GM19455 (cell line): Measurements from ENCODE around the gene CIAO3.
A peak's percentile ranks its signal among the peaks of the same experiment; 100 is the strongest.
"Not testable (repeated sequence)": the region's sequence is repeated elsewhere in the genome, so short reads cannot be mapped to it uniquely, and the experiment has no call there.

Source experiments
- ATAC-seq: cut with Tn5 transposase; IDR thresholded peaks from one replicate; pipeline ENCODE4 v1.9.1; 2021; ENCODE audit not compliant: unreplicated experiment

The CIAO3 gene

DNA sequence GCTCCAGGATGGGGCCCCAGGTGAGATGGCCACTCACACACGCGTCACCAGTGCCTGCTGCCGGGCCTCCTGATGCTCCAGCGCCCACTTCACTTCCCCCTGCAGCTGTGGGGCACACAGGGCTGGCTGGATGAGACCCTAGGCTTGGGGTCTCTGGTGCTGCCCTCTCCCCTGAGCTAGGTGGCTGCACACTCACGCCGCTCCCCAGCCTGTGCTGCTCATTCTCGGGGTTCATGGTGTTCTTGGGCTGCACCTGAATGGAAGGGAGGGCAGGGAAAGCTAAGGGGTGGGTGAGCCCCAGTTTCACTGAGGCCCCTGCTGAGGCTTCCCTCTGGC is 15.8 kb downstream of the CIAO3 start:
- no peak for ATAC-seq

DNA sequence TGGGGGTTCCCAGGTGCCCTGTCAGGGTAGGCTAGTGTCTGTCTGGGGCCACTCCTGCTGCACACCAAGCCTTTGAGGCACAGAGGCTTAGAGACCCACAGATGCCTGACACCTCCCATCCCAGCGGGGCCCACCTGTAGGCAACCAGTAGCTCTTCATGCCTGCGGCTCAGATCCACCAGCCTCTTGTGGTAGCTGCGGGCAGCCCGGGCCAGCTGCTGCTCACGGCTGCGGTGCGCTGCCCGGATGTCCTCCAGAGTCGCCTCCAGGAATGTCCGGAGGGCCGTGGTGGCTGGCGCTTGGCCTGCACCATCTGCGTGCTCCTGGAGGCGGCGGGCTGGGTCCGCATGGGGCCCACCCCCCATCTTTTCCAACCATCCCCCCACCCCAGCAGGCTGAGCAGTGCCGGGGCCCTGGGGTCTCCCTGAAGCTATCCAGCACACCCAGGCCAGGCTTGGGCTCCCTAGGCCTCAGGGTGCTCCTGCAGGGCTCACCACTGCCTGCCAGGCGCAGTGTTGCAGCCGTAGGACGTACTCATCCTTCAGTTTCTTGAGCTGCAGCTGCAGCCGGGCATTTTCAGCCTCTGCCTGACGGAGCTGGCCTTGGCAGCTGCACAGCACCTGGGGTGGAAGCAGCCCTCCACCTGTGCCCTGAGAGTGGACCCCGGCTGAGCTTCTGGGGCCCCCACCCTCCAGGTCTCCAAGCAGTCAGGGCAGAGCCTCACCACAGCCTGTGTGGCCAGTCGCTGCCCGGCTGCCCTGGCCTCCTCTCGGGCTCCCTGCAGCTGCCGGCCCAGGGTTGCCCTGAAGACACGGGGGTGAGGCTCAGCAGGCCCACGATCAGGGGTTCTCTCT is 16.4 kb downstream of the CIAO3 start:
- ATAC-seq: no peak

DNA sequence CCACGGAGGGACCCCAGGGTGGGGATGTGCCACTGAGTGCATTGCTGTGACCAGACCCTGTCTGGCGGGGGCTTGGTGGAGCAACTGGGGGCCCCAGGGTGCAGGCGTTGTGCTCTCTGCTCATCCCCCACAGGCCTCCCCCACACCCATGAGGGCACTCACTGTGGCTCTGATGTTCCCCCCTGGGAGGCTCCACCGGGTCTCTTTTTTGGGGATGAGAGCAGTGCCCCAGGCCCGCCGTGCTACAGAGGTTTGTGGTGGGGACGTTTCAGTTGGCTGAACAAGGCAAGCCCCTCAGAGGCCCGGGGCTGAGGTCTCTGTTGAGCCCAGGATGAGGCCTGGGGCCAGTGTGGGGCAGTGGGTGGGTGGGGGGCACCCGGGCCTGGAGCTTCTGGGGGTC is 17.1 kb downstream of the CIAO3 start:
- ATAC-seq: no peak

DNA sequence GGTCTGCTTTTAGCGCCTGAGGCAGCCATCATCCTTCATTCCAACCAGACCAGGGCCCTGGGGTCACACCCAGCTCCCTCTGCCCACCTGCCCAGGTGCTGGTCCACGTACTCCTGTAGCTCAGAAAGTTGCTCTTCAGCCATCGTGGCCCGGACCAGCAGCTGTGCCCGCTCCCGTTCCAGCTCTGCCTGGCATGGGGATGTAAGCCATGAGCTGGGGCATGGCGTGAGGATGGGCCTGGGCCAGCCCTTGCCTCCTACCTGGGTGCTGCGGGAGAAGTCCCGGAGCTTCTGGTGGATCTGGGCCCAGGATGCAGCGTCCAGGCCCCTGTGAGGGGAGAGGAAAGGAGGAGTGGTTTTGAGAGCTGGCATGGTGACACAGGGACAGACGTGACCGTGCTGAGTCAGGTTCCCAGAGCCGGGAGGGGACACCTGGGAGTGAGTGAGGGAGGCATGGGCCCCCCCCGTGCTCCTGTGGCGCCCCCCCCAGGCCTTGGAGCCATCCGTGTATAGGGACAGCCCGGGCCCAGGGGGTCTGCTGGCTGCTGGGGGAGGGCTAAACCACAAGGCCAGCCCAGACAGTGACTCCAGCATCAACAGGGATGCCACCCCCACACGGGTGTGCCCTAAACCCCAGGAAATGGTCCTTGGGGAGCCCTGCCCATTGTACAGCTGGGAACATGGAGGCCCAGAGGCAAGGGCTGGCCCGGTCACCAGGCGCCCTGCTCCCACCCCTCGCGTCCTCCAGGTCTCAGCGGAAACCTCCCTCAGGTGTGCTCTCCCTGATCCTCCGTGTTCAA is 17.8 kb downstream of the CIAO3 start:
- ATAC-seq: no peak

DNA sequence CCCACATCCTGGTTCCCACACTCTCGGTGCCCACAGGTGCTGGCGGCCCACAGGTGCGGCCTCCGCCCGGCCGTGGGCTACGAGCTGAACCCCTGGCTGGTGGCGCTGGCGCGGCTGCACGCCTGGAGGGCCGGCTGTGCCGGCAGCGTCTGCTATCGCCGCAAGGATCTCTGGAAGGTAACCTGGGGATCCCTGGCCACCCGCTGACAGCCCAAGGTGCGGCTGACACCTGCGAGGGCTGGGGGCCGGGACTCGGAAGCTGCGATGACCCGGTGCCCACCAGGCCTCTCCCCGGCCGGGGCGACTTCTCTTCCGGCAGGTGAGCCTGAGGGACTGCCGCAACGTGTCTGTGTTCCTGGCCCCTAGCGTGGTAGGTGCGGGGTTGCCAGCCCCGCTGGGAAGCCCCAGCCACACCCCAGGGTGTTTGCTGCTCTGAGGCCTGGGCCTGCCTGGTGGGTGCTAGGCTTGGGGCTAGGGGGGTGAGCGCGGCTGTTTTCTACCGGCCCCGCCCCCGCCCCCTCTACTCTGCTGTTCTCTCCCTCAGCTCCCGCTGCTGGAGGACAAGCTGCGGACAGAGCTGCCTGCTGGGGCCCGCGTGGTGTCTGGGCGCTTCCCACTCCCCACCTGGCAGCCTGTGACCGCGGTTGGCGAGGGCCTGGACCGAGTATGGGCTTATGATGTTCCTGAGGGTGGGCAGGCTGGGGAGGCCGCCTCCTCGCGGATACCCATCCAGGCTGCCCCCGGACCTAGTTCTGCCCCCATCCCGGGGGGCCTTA is 18.8 kb downstream of the CIAO3 start:
- no peak for ATAC-seq

DNA sequence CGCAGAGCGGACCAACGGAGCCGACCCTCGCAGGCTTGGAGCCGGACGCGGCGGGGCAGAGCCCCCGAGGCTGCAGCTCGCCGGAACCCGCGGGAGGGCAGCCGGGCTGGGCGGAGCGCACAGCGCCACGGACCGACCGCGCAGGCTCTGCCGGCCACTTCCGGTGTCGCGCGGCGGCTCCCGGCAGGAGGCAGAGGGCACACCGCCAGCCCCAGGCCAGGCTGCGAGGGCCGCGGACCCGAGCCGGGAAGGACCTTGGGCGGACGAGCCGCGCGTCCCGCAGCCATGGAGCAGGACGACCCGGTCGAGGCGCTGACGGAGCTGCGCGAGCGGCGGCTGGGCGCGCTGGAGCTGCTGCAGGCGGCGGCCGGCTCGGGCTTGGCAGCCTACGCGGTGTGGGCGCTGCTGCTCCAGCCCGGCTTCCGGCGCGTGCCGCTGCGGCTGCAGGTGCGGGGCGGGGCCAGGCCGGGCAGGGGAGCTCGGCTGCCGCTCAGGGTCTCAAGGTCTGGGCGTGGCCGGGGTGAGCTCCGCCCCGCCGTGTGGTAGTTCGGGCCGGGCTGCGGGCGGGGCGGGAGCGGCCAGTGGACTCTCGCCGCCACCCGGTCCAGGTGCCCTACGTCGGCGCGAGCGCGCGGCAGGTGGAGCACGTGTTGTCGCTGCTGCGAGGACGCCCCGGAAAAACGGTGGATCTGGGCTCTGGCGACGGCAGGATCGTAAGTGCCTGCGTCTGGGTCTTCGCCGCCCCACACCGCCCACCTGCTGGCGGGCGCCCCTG is 19.6 kb downstream of the CIAO3 start, which contains the start of gene ANTKMT:
Gene ANTKMT (plus strand): TSS at position 157 of the 775 bp plus-strand sequence. CDS start 129 bp downstream, at position 286.
- ATAC-seq: peak; percentile 62

DNA sequence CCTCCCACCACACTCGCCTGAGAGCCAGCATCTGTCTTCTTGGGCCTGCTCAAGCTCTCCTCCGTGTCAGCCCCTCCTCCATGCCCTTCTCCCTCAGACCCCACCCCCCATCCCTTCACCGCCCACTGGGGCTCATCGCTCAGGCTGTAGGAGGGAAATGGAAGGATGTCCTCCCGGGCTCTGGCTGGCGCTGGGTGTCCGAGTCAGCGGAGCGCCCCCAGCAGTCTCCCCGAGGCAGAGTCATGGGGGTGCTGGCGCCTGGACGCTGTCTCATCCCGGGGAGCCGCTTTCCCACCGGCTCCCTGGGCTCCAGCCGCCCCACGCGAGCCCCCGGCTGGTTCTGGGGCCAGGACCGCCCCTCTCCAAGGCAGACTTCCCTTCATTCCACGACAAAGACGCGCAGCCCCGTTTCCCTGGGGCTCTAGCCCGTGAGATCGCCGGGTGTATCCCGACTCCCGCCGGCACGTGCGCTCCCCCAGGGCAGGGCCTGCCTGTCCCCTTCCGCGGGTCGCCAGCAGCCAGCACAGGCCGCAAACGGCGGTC is 20.3 kb downstream of the CIAO3 start:
- no peak for ATAC-seq

DNA sequence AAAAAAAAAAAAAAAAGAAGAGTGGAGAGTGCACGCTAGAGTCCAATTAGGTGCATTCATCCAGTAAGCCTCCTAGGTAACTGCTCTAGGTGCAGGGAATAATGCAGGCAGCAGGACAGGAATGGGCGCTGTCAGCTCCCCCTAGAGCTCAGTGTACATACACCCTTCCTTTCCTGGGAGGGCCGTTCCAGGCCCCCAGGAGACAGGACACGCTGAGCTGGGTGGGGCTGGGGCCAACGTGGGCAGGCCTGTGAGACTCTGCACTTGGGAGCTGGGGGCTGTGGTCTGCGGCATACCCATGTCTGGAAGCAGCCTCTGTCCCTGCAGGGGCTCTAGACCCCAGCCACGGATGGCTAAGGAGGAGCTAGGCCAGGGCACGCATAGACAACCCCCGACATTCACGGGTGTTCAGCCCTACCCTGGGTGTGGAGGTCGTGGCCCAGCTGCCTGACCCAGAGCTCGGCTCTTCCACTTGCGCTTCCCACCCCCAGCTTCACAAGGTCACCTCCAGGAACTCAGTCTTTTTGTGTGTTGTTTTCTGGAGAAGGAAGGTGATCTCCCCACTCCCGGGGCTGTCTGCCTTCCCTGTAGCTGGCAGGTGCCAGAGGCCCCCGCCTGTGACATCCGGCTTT is 20.9 kb downstream of the CIAO3 start:
- ATAC-seq: no peak

DNA sequence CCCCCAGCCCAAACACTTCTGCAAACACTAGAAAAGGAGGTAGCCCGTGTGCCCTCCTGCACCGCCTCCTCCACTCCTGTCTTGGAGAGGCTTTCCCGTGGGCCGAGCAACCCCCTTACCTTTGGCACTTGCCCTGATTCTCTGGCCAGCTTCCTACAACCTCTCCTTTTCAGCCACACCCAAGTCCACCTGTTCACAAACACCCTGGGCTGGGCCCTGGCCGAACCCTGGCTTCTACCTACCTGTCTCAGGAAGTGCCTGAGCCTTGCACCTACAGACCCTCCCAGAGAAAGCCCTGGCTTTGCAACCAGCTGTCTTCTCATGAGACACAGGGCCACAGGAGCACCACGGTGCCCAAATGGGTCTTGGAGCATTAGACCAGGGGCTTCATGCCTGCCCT is 21.9 kb downstream of the CIAO3 start:
- no peak for ATAC-seq

DNA sequence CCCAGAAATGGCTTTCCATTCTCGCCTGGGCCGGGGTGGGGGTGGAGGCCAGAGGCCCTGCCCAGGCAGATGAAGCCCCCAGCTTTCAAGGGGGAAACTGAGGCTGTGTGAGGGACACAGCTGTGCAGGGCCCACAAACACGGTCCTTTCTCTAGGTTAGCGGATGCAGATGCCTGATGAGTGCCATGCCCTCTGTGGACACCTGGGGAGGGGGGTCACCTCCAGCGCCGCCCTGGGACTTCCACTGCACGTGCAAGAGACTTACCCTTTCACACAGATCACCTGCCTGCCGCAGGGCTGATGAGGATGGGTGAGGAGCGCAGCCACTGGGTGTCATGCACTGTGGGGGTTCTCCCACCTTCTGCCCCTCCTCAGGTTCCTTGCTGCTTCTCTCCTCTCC is 22.4 kb downstream of the CIAO3 start:
- ATAC-seq: no peak

DNA sequence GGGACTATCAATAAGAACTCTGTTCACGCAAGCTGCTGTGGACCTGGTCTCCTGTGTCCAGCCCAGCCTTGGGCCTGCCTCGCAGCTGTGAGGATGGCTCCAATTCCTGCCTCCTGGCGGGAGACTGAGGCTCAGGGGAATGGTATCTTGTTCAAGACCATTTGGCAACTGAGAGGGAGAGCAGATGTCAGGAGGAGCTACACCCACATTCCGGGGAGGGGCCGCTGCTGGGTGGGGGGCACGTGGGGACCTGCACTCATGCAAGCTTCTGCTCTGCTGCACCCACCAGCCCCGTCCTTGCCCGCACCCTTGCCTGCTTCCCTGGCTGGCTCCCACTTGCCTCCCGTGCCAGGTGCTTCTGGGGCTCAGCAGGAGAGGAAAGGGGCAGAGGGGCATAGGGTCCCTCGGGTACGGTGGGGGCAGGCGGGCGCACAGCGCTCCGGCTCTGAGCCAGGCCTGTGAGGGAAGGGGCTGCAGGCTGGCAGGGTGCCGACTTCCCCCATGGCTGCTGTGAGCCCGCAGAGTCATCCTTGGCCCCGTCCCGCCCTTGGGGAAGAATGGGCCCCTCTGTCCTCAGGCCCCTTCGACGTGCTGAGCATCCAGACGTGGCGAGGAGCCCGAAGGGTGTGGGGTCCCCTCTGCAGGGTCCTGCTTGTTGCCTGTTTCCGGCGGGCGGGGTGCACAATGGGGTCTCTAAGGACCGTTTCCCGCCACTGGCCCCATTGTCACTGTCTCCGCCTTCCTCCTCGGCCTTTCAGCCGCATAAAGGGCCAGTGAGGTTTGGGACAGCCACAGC is 23.1 kb downstream of the CIAO3 start:
- no peak for ATAC-seq

DNA sequence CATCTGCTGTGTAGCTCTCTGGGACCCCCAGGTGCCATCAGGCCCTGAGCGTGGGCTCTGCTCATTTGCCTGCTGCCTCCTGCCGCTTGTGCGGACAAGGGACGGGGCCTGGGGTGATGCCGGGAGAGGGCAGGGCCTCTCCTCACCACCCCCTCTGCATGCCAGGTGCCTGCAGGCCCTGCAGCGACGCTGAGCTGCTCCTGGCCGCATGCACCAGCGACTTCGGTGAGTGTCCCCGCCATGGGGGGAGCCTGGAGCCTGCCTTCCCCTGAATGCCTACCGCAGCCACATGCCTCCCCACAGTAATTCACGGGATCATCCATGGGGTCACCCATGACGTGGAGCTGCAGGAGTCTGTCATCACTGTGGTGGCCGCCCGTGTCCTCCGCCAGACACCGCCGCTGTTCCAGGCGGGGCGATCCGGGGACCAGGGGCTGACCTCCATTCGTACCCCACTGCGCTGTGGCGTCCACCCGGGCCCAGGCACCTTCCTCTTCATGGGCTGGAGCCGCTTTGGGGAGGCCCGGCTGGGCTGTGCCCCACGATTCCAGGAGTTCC is 23.9 kb downstream of the CIAO3 start:
- ATAC-seq: no peak

DNA sequence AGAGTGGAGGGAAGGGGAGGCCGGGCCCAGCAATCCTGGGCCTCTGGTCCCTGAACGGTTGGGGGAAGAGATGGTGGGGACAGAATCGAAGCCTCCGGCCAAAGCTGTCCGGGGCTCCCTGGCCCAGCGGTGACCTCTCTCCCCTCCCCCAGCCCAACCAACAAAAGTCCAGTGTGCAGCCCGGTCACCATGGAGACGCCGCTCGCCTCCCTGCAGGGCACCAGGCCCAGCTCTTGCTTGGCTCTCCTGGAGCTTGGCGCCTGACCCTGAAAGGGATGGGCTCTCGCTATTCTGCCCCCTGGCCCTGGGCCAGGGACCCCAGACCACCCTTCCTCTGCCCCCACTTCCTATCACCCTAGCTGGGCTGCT is 24.6 kb downstream of the CIAO3 start:
- ATAC-seq: no peak

DNA sequence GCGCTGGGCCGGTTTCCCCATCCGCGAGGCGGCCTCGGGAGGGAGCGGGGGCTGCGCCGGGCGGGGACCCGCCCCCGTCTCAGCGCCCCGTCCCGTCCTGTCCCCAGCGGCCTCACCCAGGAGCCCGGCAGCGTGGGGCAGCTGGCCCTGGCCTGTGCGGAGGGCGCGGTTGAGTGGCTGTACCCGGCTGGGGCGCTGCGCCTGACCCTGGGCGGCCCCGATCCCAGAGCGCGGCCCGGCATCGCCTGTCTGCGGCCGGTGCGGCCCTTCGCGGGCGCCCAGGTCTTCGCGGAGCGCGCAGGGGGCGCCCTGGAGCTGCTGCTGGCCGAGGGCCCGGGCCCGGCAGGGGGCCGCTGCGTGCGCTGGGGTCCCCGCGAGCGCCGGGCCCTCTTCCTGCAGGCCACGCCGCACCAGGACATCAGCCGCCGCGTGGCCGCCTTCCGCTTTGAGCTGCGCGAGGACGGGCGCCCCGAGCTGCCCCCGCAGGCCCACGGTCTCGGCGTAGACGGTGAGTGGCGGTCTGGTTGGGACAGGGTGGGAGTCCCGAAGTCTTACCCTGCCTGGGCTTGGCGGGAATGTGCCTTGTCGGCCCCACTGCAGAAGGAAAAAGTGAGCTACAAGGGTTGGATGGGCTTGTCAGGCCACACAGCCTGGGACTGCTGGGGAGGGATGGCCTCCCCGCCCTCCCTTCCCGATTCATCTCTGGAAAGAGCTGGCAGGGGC is 25.2 kb downstream of the CIAO3 start:
- ATAC-seq: no peak

DNA sequence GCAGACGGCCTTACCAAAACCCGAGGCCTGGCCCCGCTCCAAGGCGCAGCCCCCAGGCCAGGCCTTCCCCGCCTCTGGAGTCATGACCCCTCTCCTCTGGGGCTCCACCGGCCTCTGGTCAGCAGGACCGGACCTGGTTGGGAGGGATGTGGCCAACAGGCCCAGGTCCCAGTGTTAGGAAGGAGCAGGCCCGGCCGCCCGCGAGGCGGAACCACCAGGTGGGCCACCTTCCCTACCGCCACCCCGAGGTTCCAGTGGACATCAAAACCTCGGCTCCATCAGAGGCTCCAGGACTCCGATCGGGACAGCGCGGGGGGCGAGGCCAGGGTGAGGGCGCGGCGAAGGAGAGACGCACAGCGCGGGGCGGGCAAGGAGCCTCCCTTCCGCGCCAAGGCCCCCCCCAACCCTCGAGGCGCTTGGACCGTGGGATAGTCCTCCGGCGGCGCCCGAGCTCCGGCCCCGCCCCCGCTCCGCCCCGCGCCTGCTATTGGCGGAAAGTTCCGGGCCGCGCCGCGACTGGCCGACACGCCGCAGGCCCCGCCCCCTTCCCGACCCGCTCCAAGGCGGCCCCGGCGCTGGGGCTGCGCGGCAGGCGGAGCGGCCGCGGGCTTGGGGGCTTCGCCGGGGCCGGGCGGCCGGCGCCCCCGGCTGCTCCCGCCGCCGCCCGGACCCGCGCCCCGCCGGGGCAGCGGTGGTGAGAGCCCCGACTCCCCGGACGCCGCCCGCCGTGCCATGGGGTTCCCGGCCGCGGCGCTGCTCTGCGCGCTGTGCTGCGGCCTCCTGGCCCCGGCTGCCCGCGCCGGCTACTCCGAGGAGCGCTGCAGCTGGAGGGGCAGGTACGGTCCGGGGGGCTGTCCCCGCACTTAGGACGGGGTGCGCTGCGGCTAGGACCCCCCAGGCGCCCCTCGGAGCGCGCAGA is 26.0 kb downstream of the CIAO3 start, which contains the start of gene METRN:
Gene METRN (plus strand): TSS at position 561 of the 919 bp plus-strand sequence. CDS start 172 bp downstream, at position 733.
- ATAC-seq: no peak

DNA sequence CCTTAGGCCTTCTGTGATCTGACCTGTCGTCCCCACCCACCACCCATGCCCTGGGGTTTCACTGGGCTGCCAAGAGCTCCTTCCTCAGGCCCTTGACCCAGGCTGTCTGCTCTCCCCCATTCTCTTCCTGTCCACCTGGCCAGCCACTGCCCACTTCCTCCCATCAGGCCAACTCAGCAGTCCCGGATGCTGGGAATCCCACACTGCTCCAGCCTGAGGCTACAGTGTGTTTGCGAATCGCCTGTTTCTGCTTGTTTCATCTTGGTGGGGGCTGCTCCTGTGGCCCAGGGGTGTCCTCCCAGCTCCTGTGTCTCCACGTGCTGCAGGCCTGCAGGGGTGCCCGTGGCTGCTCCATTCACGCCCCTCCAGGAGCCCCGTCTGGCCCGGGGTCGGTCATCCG is 26.7 kb downstream of the CIAO3 start:
- no peak for ATAC-seq

DNA sequence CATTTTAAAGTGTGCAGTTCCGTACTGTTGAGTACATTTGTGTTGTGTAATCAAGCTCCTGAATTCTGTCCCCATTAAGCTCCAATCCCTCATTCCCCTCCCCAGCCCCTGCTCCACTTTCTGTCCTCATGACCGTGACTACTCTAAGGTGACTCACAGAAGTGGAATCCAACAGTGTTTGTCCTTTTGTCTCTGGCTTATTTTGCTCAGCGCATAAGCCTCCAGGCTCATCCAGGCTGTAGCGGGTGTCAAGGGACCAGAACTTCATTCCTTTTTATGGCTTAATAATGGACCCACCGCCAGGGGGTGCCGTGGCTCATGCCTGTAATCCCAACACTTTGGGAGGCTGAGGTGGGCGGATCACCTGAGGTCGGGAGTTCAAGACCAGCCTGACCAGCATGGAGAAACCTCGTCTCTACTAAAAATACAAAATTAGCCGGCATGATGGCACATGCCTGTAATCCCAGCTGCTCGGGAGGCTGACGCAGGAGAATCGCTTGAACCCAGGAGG is 28.0 kb downstream of the CIAO3 start:
- not testable (repeated sequence) for ATAC-seq
